HepG2 (cell line): ENCODE data around the gene LBX2. TPM values are rescaled to one million over a fixed set of nuclear protein-coding genes. Genes with fewer than 3 reads are reported as not detected.

Experiments
- CCDC6 ChIP-seq: sonication (generic); formaldehyde crosslinking; IDR thresholded peaks from 2 replicates; pipeline ENCODE4 v1.8.1; 2022; ENCODE audit warnings: mild to moderate bottlenecking, missing genetic modification reagents, moderate library complexity
- ELF4 ChIP-seq: sonication (generic); formaldehyde crosslinking; IDR thresholded peaks from 2 replicates; pipeline ENCODE4 v1.5.0; 2020; ENCODE audit warnings: missing genetic modification reagents, mild to moderate bottlenecking, moderate library complexity, borderline replicate concordance
- ETV5 ChIP-seq: IDR thresholded peaks from 2 replicates; pipeline ENCODE4 v1.6.1; 2018; ENCODE audit warnings: missing biosample characterization, missing genetic modification reagents, inconsistent platforms, borderline replicate concordance
- GATA4 ChIP-seq: sonication (generic); IDR thresholded peaks from 2 replicates; pipeline ENCODE4 v1.6.1; 2016; ENCODE audit warnings: antibody characterized with exemption, low read depth, borderline replicate concordance
- HNRNPL ChIP-seq: fragments of 200-400 bp; formaldehyde crosslinking; IDR thresholded peaks from 2 replicates; pipeline ENCODE4 v1.6.1; 2017; ENCODE audit warnings: mild to moderate bottlenecking, low read depth, low read length
- KLF15 ChIP-seq: sonication (generic); formaldehyde crosslinking; IDR thresholded peaks from 2 replicates; pipeline ENCODE4 v1.8.1; 2023; ENCODE audit warnings: borderline replicate concordance, mild to moderate bottlenecking, inconsistent platforms, missing genetic modification reagents, mixed read lengths
- KMT2B ChIP-seq: IDR thresholded peaks from 2 replicates; pipeline ENCODE4 v1.6.1; 2016; ENCODE audit warnings: missing genetic modification reagents, missing compliant biosample characterization
- POLR2A ChIP-seq, 2 experiments: IDR thresholded peaks; 2 replicates each; pipeline ENCODE4 v1.6.1; 2011; ENCODE audit warnings: low read depth in 2 of 2, low read length in 2 of 2, mild to moderate bottlenecking in 1 of 2, moderate library complexity in 1 of 2; ENCODE audit not compliant: insufficient read depth in 1 of 2
- REL ChIP-seq: sonication (generic); formaldehyde crosslinking; conservative IDR thresholded peaks from 2 replicates; pipeline ENCODE4 v1.8.0; 2022; ENCODE audit warnings: mild to moderate bottlenecking, missing genetic modification reagents, moderate library complexity
- SALL1 ChIP-seq: sonication (generic); formaldehyde crosslinking; IDR thresholded peaks from 2 replicates; pipeline ENCODE4 v1.8.0; 2022; ENCODE audit warnings: mild to moderate bottlenecking, missing genetic modification reagents
- SALL2 ChIP-seq: sonication (generic); formaldehyde crosslinking; IDR thresholded peaks from 2 replicates; pipeline ENCODE4 v1.8.1; 2023; ENCODE audit warnings: mild to moderate bottlenecking, missing genetic modification reagents, inconsistent platforms
- ZBTB34 ChIP-seq: sonication (generic); formaldehyde crosslinking; IDR thresholded peaks from 2 replicates; pipeline ENCODE4 v1.8.0; 2022; ENCODE audit warnings: mild to moderate bottlenecking, missing genetic modification reagents
- ZFX ChIP-seq: sonication (generic); formaldehyde crosslinking; IDR thresholded peaks from 2 replicates; pipeline ENCODE4 v1.4.0; 2020; ENCODE audit warnings: mild to moderate bottlenecking, low read depth, missing genetic modification reagents, moderate library complexity
- ZNF337 ChIP-seq: sonication (generic); formaldehyde crosslinking; IDR thresholded peaks from 2 replicates; pipeline ENCODE4 v1.5.1; 2020; ENCODE audit warnings: missing genetic modification reagents, low read depth, mild to moderate bottlenecking, borderline replicate concordance
- ZNF441 ChIP-seq: sonication (generic); formaldehyde crosslinking; IDR thresholded peaks from 2 replicates; pipeline ENCODE4 v1.7.0; 2021; ENCODE audit warnings: missing genetic modification reagents, borderline replicate concordance
- ZNF569 ChIP-seq: sonication (generic); formaldehyde crosslinking; IDR thresholded peaks from 2 replicates; pipeline ENCODE4 v1.5.0; 2020; ENCODE audit warnings: mild to moderate bottlenecking, missing genetic modification reagents, moderate library complexity, borderline replicate concordance
- ZNF800 ChIP-seq: sonication (generic); formaldehyde crosslinking; IDR thresholded peaks from 2 replicates; pipeline ENCODE4 v1.4.0; 2020; ENCODE audit warnings: missing genetic modification reagents
- ZSCAN20 ChIP-seq: sonication (generic); formaldehyde crosslinking; IDR thresholded peaks from 2 replicates; pipeline ENCODE4 v1.4.0; 2020; ENCODE audit warnings: missing genetic modification reagents, mild to moderate bottlenecking, borderline replicate concordance
- polyA plus RNA-seq, 8 experiments: library from polyadenylated mRNA; depleted of rRNA in 3 of 8; stranded (reverse) in 7 of 8; unstranded in 1 of 8; fragments of >200 nt; fragmentation: Illumina TruSeq in 4 of 8; extraction: Trizol in 4 of 8; gene quantifications; 2 replicates each; pipeline versions ENCODE4 v1.2.1 to v1.2.3, GENCODE V29; 2011 to 2016; ENCODE audit warnings: low read depth in 4 of 8, missing spikeins in 1 of 8, mixed read lengths in 1 of 8; ENCODE audit not compliant: insufficient read depth in 1 of 8
- total RNA-seq, 5 experiments: library from RNA; depleted of rRNA; stranded (reverse); fragments of >200 nt; fragmentation: Illumina TruSeq; extraction: Trizol; gene quantifications; 2 replicates each; pipeline ENCODE4 v1.2.3, GENCODE V29; 2016; ENCODE audit warnings: low read depth in 1 of 5

LBX2 gene
- total and polyA plus RNA-seq, 2 of the 13 experiments (the other 11 are each of a cell fraction or from before 2014, with no cell fraction given): 6.4 to 8.1 TPM

- TF ChIP-seq ZNF800 (CRISPR knock-in tag): no peak
- TF ChIP-seq ZNF337 (CRISPR knock-in tag): 0 out of 2 replicates have a peak, but pooled peaks have one; percentile 23
- TF ChIP-seq ZNF441 (CRISPR knock-in tag): 0 out of 2 replicates have a peak, but pooled peaks have one; percentile 27
- 0 out of 2 replicates have a peak, but pooled peaks have one; percentile 18 for TF ChIP-seq ZFX (CRISPR knock-in tag)
- TF ChIP-seq KMT2B (CRISPR knock-in tag): no peak
- no peak for TF ChIP-seq ETV5
- TF ChIP-seq GATA4: peak; percentile 17; the same call in 1 of the 2 replicates
- 0 out of 2 replicates have a peak, but pooled peaks have one; percentile 35 for TF ChIP-seq ZSCAN20 (CRISPR knock-in tag)
- 0 out of 2 replicates have a peak, but pooled peaks have one; percentile 15 for TF ChIP-seq KLF15 (CRISPR knock-in tag)
- TF ChIP-seq ZNF569 (CRISPR knock-in tag): no peak
- TF ChIP-seq SALL2: no peak
- TF ChIP-seq CCDC6 (CRISPR knock-in tag): no peak
- peak in 1 of 2 experiments; percentile 43; a peak in 1 of 4 replicates for TF ChIP-seq POLR2A (IDR thresholded peaks at IDR 0.05; ENCODE audit: insufficient read depth in 1 of 2, low read depth in 2 of 2, low read length in 2 of 2)
- no peak for TF ChIP-seq ELF4 (CRISPR knock-in tag)
- no peak for TF ChIP-seq ZBTB34 (CRISPR knock-in tag)
- TF ChIP-seq REL (CRISPR knock-in tag): 0 out of 2 replicates have a peak, but pooled peaks have one; percentile 13
- TF ChIP-seq HNRNPL: 0 out of 2 replicates have a peak, but pooled peaks have one; percentile 39
- TF ChIP-seq SALL1 (CRISPR knock-in tag): peak; percentile 28
- TF ChIP-seq, all 625 proteins: peak for 44
Measured at GRCh38 chr2:74503506-74504475, 4.4 kb upstream of the LBX2 start (continued).
